Loucy (cell line): Measurements from ENCODE around the gene ANK3.

Experiments
- H2AFZ ChIP-seq: fragments of 200-600 bp; sonication (generic); 2 replicates; pipeline ENCODE4 v1.6.0; 2016; ENCODE audit warnings: antibody characterized with exemption, mild to moderate bottlenecking, low read length, moderate library complexity
- H3F3A ChIP-seq: fragments of 200-600 bp; 2 replicates; pipeline ENCODE4 v1.6.0; 2016; ENCODE audit warnings: antibody characterized with exemption, low read depth, mild to moderate bottlenecking
- H3K27me3 ChIP-seq: fragments of 200-600 bp; sonication (generic); 2 replicates; pipeline ENCODE4 v1.6.1; 2014; ENCODE audit warnings: low read length, mild to moderate bottlenecking; ENCODE audit not compliant: insufficient read depth, poor library complexity, severe bottlenecking
- H3K36me3 ChIP-seq: fragments of 200-600 bp; sonication (generic); 2 replicates; pipeline ENCODE4 v1.6.1; 2016; ENCODE audit warnings: low read length; ENCODE audit not compliant: insufficient read depth
- H3K4me1 ChIP-seq: fragments of 200-600 bp; sonication (generic); 2 replicates; pipeline ENCODE4 v1.5.1; 2014; ENCODE audit warnings: low read length, mild to moderate bottlenecking; ENCODE audit not compliant: insufficient read depth, poor library complexity, severe bottlenecking
- H3K4me2 ChIP-seq: fragments of 200-600 bp; sonication (generic); 2 replicates; pipeline ENCODE4 v1.6.0; 2014; ENCODE audit warnings: antibody characterized with exemption, low read length, low read depth, mild to moderate bottlenecking; ENCODE audit not compliant: poor library complexity, severe bottlenecking
- H3K4me3 ChIP-seq: fragments of 200-600 bp; sonication (generic); 2 replicates; pipeline ENCODE4 v1.5.1; 2014; ENCODE audit warnings: low read length, mild to moderate bottlenecking, mixed read lengths; ENCODE audit not compliant: poor library complexity, severe bottlenecking
- H3K79me2 ChIP-seq: fragments of 200-600 bp; sonication (generic); 2 replicates; pipeline ENCODE4 v1.6.1; 2014; ENCODE audit warnings: low read length; ENCODE audit not compliant: insufficient read depth
- H3K9ac ChIP-seq: fragments of 200-600 bp; sonication (generic); 2 replicates; pipeline ENCODE4 v1.6.0; 2014; ENCODE audit warnings: mild to moderate bottlenecking, low read depth, low read length, moderate library complexity; ENCODE audit not compliant: poor library complexity, severe bottlenecking
- H3K9me2 ChIP-seq: fragments of 200-600 bp; sonication (generic); replicated peaks from 2 replicates; pipeline ENCODE4 v1.6.1; 2016; ENCODE audit warnings: low read depth, low read length, mixed read lengths
- H3K9me3 ChIP-seq: fragments of 200-600 bp; sonication (generic); 2 replicates; pipeline ENCODE4 v1.6.1; 2014; ENCODE audit warnings: mild to moderate bottlenecking, antibody characterized with exemption, low read length, low read depth; ENCODE audit not compliant: insufficient read depth
- H4K20me1 ChIP-seq: fragments of 200-600 bp; sonication (generic); 2 replicates; pipeline ENCODE4 v1.6.0; 2014; ENCODE audit warnings: antibody characterized with exemption, low read length, mild to moderate bottlenecking; ENCODE audit not compliant: insufficient read depth, poor library complexity, severe bottlenecking
- EZH2phosphoT487 ChIP-seq: fragments of 200-600 bp; IDR thresholded peaks from 2 replicates; pipeline ENCODE4 v1.6.1; 2018; ENCODE audit warnings: antibody characterized with exemption, mild to moderate bottlenecking, moderate library complexity, borderline replicate concordance
- TF ChIP-seq, protein P1 (sequence below): fragments of 200-600 bp; sonication (generic); conservative IDR thresholded peaks from 2 replicates; pipeline ENCODE4 v1.5.1; 2014; ENCODE audit warnings: mild to moderate bottlenecking, antibody characterized with exemption, low read length

Gene ANK3

DNA sequence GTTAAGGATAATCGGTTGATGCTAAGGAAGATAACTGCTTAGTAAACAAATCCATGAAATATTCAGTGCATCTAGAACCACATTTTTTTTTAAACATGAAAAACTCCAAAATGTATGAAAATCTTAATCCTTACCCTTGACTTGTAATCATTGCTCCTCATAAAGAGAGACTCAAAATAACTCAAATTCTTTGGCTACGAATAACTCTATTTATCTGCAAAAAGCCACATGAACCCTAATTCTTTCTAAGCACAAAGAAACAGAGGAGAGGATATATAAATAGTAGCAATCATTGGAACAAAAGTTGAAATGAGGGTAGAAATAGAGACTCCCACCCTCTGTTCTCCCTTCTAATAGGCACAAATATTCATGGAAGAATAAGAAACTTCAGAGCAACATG is 40.2 kb downstream of the ANK3 start:
- no peak overlapping the region for H3K4me2 ChIP-seq
- no peaks in the 10 kb centered on the region for H4K20me1 ChIP-seq
- H3K9me2 ChIP-seq, result no peaks in the 10 kb centered on the region
- no peaks in the 10 kb centered on the region for H3K36me3 ChIP-seq
- H3K4me1 ChIP-seq, result no peaks in the 10 kb centered on the region
- no peaks in the 10 kb centered on the region for H3K9me3 ChIP-seq
- TF ChIP-seq EZH2phosphoT487, result no peak
- TF ChIP-seq, protein P1, sequence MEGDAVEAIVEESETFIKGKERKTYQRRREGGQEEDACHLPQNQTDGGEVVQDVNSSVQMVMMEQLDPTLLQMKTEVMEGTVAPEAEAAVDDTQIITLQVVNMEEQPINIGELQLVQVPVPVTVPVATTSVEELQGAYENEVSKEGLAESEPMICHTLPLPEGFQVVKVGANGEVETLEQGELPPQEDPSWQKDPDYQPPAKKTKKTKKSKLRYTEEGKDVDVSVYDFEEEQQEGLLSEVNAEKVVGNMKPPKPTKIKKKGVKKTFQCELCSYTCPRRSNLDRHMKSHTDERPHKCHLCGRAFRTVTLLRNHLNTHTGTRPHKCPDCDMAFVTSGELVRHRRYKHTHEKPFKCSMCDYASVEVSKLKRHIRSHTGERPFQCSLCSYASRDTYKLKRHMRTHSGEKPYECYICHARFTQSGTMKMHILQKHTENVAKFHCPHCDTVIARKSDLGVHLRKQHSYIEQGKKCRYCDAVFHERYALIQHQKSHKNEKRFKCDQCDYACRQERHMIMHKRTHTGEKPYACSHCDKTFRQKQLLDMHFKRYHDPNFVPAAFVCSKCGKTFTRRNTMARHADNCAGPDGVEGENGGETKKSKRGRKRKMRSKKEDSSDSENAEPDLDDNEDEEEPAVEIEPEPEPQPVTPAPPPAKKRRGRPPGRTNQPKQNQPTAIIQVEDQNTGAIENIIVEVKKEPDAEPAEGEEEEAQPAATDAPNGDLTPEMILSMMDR, result no peak
- no peaks in the 10 kb centered on the region for H3F3A ChIP-seq
- no peak overlapping the region for H3K9ac ChIP-seq
- no peaks in the 10 kb centered on the region for H3K27me3 ChIP-seq
- H2AFZ ChIP-seq, result no peak overlapping the region
- H3K4me3 ChIP-seq, result no peak overlapping the region
- no peaks in the 10 kb centered on the region for H3K79me2 ChIP-seq

DNA sequence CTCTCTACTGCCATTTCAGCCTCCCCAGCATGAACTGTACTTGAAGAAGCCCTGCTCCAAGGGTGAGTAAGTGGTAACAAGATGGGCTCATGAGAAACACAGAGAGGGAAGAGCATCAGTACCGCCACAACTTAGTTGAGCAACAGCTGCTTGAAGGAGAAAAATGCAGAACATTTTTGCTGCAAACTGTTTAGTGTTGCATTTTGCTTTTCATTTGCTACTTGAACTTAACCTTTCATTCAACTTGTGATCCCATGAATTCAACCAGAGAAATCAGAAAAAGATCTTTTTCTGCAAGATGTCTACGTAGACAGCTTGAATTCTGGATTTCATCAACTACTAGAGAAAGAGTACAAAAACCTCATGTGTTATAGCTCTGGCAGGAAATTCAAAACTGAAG is 40.7 kb downstream of the ANK3 start:
- H2AFZ ChIP-seq, result no peak overlapping the region
- H3K79me2 ChIP-seq, result no peaks in the 10 kb centered on the region
- H3K9me2 ChIP-seq, result no peaks in the 10 kb centered on the region
- H3K9ac ChIP-seq, result no peak overlapping the region
- no peaks in the 10 kb centered on the region for H3K36me3 ChIP-seq
- H3K4me2 ChIP-seq, result no peak overlapping the region
- H3K4me3 ChIP-seq, result no peak overlapping the region
- no peaks in the 10 kb centered on the region for H4K20me1 ChIP-seq
- H3K9me3 ChIP-seq, result no peaks in the 10 kb centered on the region
- H3K4me1 ChIP-seq, result no peaks in the 10 kb centered on the region
- H3K27me3 ChIP-seq, result no peaks in the 10 kb centered on the region
- no peaks in the 10 kb centered on the region for H3F3A ChIP-seq
- no peak for TF ChIP-seq EZH2phosphoT487
- TF ChIP-seq, protein P1, result no peak

DNA sequence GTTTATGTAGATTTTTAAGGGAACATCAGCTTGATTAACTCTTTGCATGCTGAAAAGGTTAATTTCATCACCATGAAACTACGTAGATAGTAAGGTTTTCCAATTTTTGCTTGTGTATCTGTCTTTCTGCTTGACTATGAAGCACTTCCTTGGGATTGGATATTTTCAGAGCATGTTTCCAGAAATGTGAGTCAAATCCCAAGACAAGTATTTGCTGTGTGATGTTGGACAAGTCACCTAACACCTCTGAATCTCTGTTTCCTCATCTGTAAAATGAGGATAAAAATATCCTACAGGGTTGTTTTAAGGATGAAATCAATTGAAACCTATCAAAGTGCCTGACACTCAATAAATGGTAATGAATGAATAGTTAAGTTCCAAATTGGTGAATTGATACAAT is 42.4 kb downstream of the ANK3 start:
- no peaks in the 10 kb centered on the region for H3K9me3 ChIP-seq
- H3K9me2 ChIP-seq, result no peaks in the 10 kb centered on the region
- H3K4me3 ChIP-seq, result no peak overlapping the region
- no peak overlapping the region for H2AFZ ChIP-seq
- H3K36me3 ChIP-seq, result no peaks in the 10 kb centered on the region
- H3K4me1 ChIP-seq, result no peaks in the 10 kb centered on the region
- TF ChIP-seq EZH2phosphoT487, result no peak
- TF ChIP-seq, protein P1, result no peak
- H3F3A ChIP-seq, result no peaks in the 10 kb centered on the region
- H3K9ac ChIP-seq, result no peak overlapping the region
- no peaks in the 10 kb centered on the region for H3K27me3 ChIP-seq
- no peaks in the 10 kb centered on the region for H4K20me1 ChIP-seq
- no peaks in the 10 kb centered on the region for H3K79me2 ChIP-seq
- H3K4me2 ChIP-seq, result no peak overlapping the region
